K562 (cell line): Measurements from ENCODE around the gene KRTAP1-3. TPM values are rescaled to one million over a fixed set of nuclear protein-coding genes. Genes with fewer than 3 reads are reported as not detected.

ENCODE experiments used
- BCL6 ChIP-seq: fragments of 250-450 bp; sonication (Bioruptor Pico); IDR thresholded peaks from 2 replicates; pipeline ENCODE4 v1.4.0; 2020
- CXXC5 ChIP-seq: fragments of 250-450 bp; sonication (Bioruptor Pico); IDR thresholded peaks from 2 replicates; pipeline ENCODE4 v1.8.0; 2022; ENCODE audit warnings: inconsistent platforms, mild to moderate bottlenecking, moderate library complexity
- DIDO1 ChIP-seq: fragments of 450-650 bp; IDR thresholded peaks from 2 replicates; pipeline ENCODE4 v1.6.1; 2016; ENCODE audit warnings: low read depth, missing biosample characterization, missing genetic modification characterization
- EP400 ChIP-seq: fragments of 450-650 bp; IDR thresholded peaks from 2 replicates; pipeline ENCODE4 v1.6.1; 2017; ENCODE audit warnings: antibody characterized with exemption, mild to moderate bottlenecking, moderate library complexity
- FOSL1 ChIP-seq: fragments of 200-800 bp; sonication (Bioruptor generic); conservative IDR thresholded peaks from 2 replicates; pipeline ENCODE4 v1.6.1; 2016; ENCODE audit warnings: missing genetic modification characterization, missing compliant biosample characterization
- GATAD2B ChIP-seq: fragments of 450-650 bp; IDR thresholded peaks from 2 replicates; pipeline ENCODE4 v1.6.1; 2017; ENCODE audit warnings: mild to moderate bottlenecking, borderline replicate concordance
- HES1 ChIP-seq: fragments of 450-650 bp; IDR thresholded peaks from 2 replicates; pipeline ENCODE4 v1.6.1; 2016; ENCODE audit warnings: low read depth, mild to moderate bottlenecking, moderate library complexity
- HINFP ChIP-seq: fragments of 450-650 bp; conservative IDR thresholded peaks from 2 replicates; pipeline ENCODE4 v1.6.1; 2016; ENCODE audit warnings: missing genetic modification characterization, low read depth, mild to moderate bottlenecking, control low read depth, missing compliant biosample characterization
- HMGXB4 ChIP-seq: sonication (generic); formaldehyde crosslinking; IDR thresholded peaks from 2 replicates; pipeline ENCODE4 v1.8.1; 2023; ENCODE audit warnings: mild to moderate bottlenecking, missing genetic modification reagents
- KHSRP ChIP-seq: fragments of 450-650 bp; IDR thresholded peaks from 2 replicates; pipeline ENCODE4 v1.6.1; 2017
- L3MBTL2 ChIP-seq: fragments of 450-650 bp; IDR thresholded peaks from 2 replicates; pipeline ENCODE4 v1.6.1; 2016; ENCODE audit warnings: mild to moderate bottlenecking, moderate library complexity
- LEF1 ChIP-seq: fragments of 450-650 bp; IDR thresholded peaks from 2 replicates; pipeline ENCODE4 v1.6.1; 2016; ENCODE audit warnings: mild to moderate bottlenecking
- MAFK ChIP-seq: IDR thresholded peaks from 2 replicates; pipeline ENCODE4 v1.6.1; 2011; ENCODE audit warnings: low read length, improper control_type of control experiment
- MECOM ChIP-seq: fragments of 250-450 bp; sonication (Bioruptor Pico); IDR thresholded peaks from 2 replicates; pipeline ENCODE4 v1.8.0; 2022; ENCODE audit warnings: inconsistent platforms
- MTA2 ChIP-seq: fragments of 450-650 bp; IDR thresholded peaks from 2 replicates; pipeline ENCODE4 v1.6.1; 2016; ENCODE audit warnings: low read depth
- NR4A1 ChIP-seq, 2 experiments: fragments of 250-450 bp in 1 of 2; fragments of 450-650 bp in 1 of 2; sonication (Bioruptor Pico) in 1 of 2; IDR thresholded peaks; 2 replicates each; pipeline versions ENCODE4 v1.4.0 to v1.6.1; 2016 to 2020; ENCODE audit warnings: mild to moderate bottlenecking in 2 of 2, missing compliant biosample characterization in 1 of 2, missing genetic modification characterization in 1 of 2, moderate library complexity in 1 of 2
- PCBP1 ChIP-seq: fragments of 200-400 bp; formaldehyde crosslinking; IDR thresholded peaks from 2 replicates; pipeline ENCODE4 v1.6.1; 2018; ENCODE audit warnings: mild to moderate bottlenecking, low read depth, low read length; ENCODE audit not compliant: poor library complexity, severe bottlenecking
- RHOXF2B ChIP-seq: fragments of 250-450 bp; sonication (Bioruptor Pico); conservative IDR thresholded peaks from 2 replicates; pipeline ENCODE4 v1.5.1; 2021
- SMARCA5 ChIP-seq: fragments of 450-650 bp; IDR thresholded peaks from 2 replicates; pipeline ENCODE4 v1.6.1; 2016
- SMARCE1 ChIP-seq: fragments of 450-650 bp; IDR thresholded peaks from 2 replicates; pipeline ENCODE4 v1.7.1; 2016; ENCODE audit warnings: mild to moderate bottlenecking
- TAF15 ChIP-seq: fragments of 200-400 bp; formaldehyde crosslinking; IDR thresholded peaks from 2 replicates; pipeline ENCODE4 v1.6.1; 2017; ENCODE audit warnings: mild to moderate bottlenecking, low read depth, low read length, moderate library complexity
- TCF3 ChIP-seq: sonication (generic); formaldehyde crosslinking; IDR thresholded peaks from 2 replicates; pipeline ENCODE4 v1.4.0; 2020; ENCODE audit warnings: mild to moderate bottlenecking, missing genetic modification reagents
- TEAD4 ChIP-seq, 2 experiments: sonication (generic) in 1 of 2; formaldehyde crosslinking in 1 of 2; IDR thresholded peaks; 2 replicates each; pipeline versions ENCODE4 v1.6.1 to v1.8.0; 2012 to 2022; ENCODE audit warnings: borderline replicate concordance in 1 of 2, inconsistent platforms in 1 of 2, low read length in 1 of 2, mild to moderate bottlenecking in 1 of 2, missing genetic modification reagents in 1 of 2
- ZNF263 ChIP-seq: sonication (generic); formaldehyde crosslinking; IDR thresholded peaks from 2 replicates; pipeline ENCODE4 v1.8.0; 2022; ENCODE audit warnings: mild to moderate bottlenecking, missing genetic modification reagents, borderline replicate concordance
- ZNF586 ChIP-seq: fragments of 450-650 bp; formaldehyde crosslinking; conservative IDR thresholded peaks from 2 replicates; pipeline ENCODE4 v1.4.0; 2020; ENCODE audit warnings: mild to moderate bottlenecking, moderate library complexity
- ZNF717 ChIP-seq: fragments of 250-450 bp; sonication (Bioruptor Pico); IDR thresholded peaks from 2 replicates; pipeline ENCODE4 v1.5.0; 2021
- polyA plus RNA-seq, 8 experiments: library from polyadenylated mRNA; depleted of rRNA in 4 of 8; stranded (reverse) in 5 of 8; unstranded in 3 of 8; fragments of >200 nt; fragmentation: Nextera tagmentation in 2 of 8; fragmentation: Illumina TruSeq in 1 of 8; extraction: Ambion mirVana in 2 of 8; extraction: Trizol in 1 of 8; gene quantifications; 2 replicates each; pipeline versions ENCODE4 v1.2.1 to v1.2.3, GENCODE V29; 2011 to 2014; ENCODE audit warnings: inconsistent platforms in 1 of 8, missing spikeins in 1 of 8
- total RNA-seq, 7 experiments: library from RNA; depleted of rRNA in 6 of 7; stranded (reverse); fragments of >200 nt in 6 of 7; fragmentation: Illumina TruSeq in 2 of 7; extraction: Trizol in 2 of 7; gene quantifications; 2 replicates each; pipeline versions ENCODE4 v1.2.1 to v1.2.3, GENCODE V29; 2011 to 2021; ENCODE audit warnings: low replicate concordance in 1 of 7

KRTAP1-3 gene
- total and polyA plus RNA-seq, 9 of the 15 experiments (the other 6 are each of a cell fraction or from before 2014, with no cell fraction given) = not detected

- TF ChIP-seq GATAD2B (no peak), ZNF586 (CRISPR knock-in tag) (no peak), DIDO1 (tag) (no peak), SMARCE1 (peak; percentile 86; the same call in 1 of the 2 replicates), BCL6 (no peak), LEF1 (peak; percentile 47; the same call in 1 of the 2 replicates), NR4A1 (CRISPR knock-in tag; IDR thresholded peaks at IDR 0.05) (no peak), NR4A1 (tag; IDR thresholded peaks at IDR 0.05) (0 out of 2 replicates have a peak, but pooled peaks have one; percentile 66), KHSRP (no peak), SMARCA5 (no peak), MTA2 (no peak), PCBP1 (no peak), EP400 (peak; percentile 49; the same call in 1 of the 2 replicates), L3MBTL2 (peak; percentile 99), CXXC5 (CRISPR knock-in tag) (peak; percentile 27; the same call in 1 of the 2 replicates), MAFK (peak; percentile 25; the same call in 1 of the 2 replicates), ZNF717 (CRISPR knock-in tag) (no peak), HINFP (tag) (no peak), TEAD4 (IDR thresholded peaks at IDR 0.05; ENCODE audit: low read length) (peak; percentile 66; the same call in 1 of the 2 replicates), TEAD4 (CRISPR knock-in tag; IDR thresholded peaks at IDR 0.05; ENCODE audit: borderline replicate concordance) (no peak), RHOXF2B (no peak), MECOM (CRISPR knock-in tag) (no peak), HES1 (0 out of 2 replicates have a peak, but pooled peaks have one; percentile 55), FOSL1 (tag) (peak; percentile 99), TCF3 (peak; percentile 52), HMGXB4 (CRISPR knock-in tag) (no peak), TAF15 (no peak), ZNF263 (no peak)
Measured at GRCh38 chr17:41065829-41066624, 31.4 kb upstream of the KRTAP1-3 start, which contains the start of gene KRTAP2-4 (continued).
